ENCODE data around the gene CA6. TPM values are rescaled to one million over a fixed set of nuclear protein-coding genes. Genes with fewer than 3 reads are reported as not detected.
"Not testable (repeated sequence)": the region's sequence is repeated elsewhere in the genome, so short reads cannot be mapped to it uniquely, and the experiment has no call there.

CA6 gene
- total RNA-seq, 2 experiments from 2014 or later = 6.3 to 6.4 TPM

DNA sequence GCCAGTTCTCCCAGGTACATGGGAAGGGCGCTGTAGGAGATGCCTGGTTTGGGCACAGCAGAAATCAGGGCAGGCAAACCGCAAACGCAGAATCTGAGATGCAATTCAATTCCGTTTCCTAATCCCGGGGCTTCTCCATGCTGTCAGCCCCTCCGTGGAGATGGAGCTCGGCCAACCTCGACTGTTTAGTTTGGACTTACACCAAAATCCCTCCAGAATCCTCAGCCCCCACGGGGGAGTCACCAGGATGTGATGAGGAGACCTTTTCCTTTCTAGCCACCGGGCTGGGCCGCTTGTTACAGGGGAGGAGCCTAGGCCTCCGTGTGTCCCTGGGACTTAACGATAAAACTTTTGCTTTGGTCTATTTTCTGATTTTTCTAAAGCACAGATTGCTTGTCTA, 72.7 kb downstream of the CA6 start:
- no peaks in the 10 kb centered on the region for H3K36me3 Mint-ChIP-seq (ENCODE audit: low read depth)

GRCh38 chr1:9019896-9020295, 74.2 kb downstream of the CA6 start:
- no peak for DNase-seq

More for the DNA sequence above, 72.7 kb downstream of the CA6 start:
- DNase-seq = no peak
- no peak overlapping the region for H3K27ac Mint-ChIP-seq
- ChIA-PET POLR2A (no interaction called here), CTCF (no interaction called here)
- ATAC-seq = no peak
- H3K27me3 Mint-ChIP-seq (ENCODE audit: low read depth) = peaks cover 14% of the 10 kb centered on the region
- no peak overlapping the region for H3K4me3 Mint-ChIP-seq
- H3K4me1 Mint-ChIP-seq (ENCODE audit: low read depth) = peaks cover 9% of the 10 kb centered on the region
- no peaks in the 10 kb centered on the region for H3K9me3 Mint-ChIP-seq (ENCODE audit: insufficient read depth)

DNA sequence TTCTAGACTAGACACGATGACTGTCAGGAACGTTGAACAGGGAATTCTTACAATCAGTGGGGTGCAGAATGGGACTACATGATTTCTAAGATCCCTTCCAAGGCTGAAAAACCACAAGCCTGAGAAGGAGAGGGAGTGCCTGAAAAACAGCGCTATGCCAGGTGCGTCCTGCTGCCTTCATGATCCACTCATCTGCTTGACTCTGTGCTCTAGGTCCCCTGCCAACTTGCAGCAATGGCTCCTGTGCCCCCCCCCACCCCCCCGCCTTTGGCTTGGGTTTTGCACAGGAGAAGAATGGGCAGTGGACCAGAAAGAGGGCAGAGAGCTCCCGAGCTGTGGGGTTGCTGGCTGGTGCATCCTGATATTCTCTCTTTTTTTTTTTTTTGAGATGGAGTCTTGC, 74.6 kb downstream of the CA6 start:
- no peak for ATAC-seq
- CTCF ChIA-PET = interaction anchor here (2.0 kb wide), 1 partner anchor 15 kb away, joined by 8 read pairs; no protein-coding TSS in a partner anchor

More at GRCh38 chr1:9019896-9020295, 74.2 kb downstream of the CA6 start:
- POLR2A ChIA-PET = no interaction called here
- no peak overlapping the region for H3K4me3 Mint-ChIP-seq
- no peak overlapping the region for H3K27ac Mint-ChIP-seq
- CTCF ChIA-PET = interaction anchor here (2.0 kb wide), 1 partner anchor 15 kb away, joined by 8 read pairs; no protein-coding TSS in a partner anchor
- peaks cover 9% of the 10 kb centered on the region for H3K4me1 Mint-ChIP-seq (ENCODE audit: low read depth)
- no peaks in the 10 kb centered on the region for H3K9me3 Mint-ChIP-seq (ENCODE audit: insufficient read depth)
- H3K27me3 Mint-ChIP-seq (ENCODE audit: low read depth) = peaks cover 14% of the 10 kb centered on the region
- no peak for ATAC-seq
- no peaks in the 10 kb centered on the region for H3K36me3 Mint-ChIP-seq (ENCODE audit: low read depth)

DNA sequence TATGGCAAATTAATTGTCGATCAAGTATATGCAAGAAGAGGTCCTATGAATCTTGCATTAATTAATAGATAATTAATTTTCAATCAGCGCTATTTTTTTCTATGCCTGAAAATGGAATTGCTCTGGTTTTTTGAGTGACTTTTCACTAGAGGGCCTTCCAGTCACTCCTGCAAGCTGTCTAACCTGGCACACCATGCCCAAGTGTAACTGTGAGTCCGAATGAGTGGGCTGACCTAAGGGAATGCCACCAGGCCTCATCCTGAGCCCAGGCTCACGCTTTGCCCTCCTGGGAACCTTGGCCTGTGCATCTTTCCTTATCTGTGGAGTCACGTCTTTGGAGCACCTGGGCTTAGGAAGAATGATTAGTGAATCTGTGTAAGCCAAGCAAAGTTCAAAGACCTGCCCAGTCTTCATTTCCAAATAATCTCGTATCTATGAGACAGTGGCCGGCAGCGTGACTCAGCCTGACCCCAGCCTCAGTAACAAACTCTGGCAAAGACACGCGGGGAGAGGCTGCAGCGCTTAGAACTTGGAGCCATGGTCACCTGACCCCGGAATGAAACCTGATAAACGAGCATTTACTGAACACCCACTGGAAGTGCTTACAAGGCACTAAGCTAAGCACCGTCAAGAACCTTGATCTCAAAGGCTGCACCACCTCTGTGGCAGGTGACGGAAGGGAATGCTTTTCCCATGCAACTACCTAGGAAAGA, 76.5 kb downstream of the CA6 start:
- POLR2A ChIA-PET; DNase-seq; H3K36me3 Mint-ChIP-seq (ENCODE audit: low read depth); H3K27ac Mint-ChIP-seq; H3K9me3 Mint-ChIP-seq (ENCODE audit: insufficient read depth); CTCF ChIA-PET; H3K4me1 Mint-ChIP-seq (ENCODE audit: low read depth); H3K4me3 Mint-ChIP-seq; ATAC-seq: not testable (repeated sequence)
- peaks cover 10% of the 10 kb centered on the region for H3K27me3 Mint-ChIP-seq (ENCODE audit: low read depth)

More for the DNA sequence above, 74.6 kb downstream of the CA6 start:
- peaks cover 7% of the 10 kb centered on the region for H3K4me1 Mint-ChIP-seq (ENCODE audit: low read depth)
- no peak overlapping the region for H3K27ac Mint-ChIP-seq
- no peak for DNase-seq
- no peak overlapping the region for H3K4me3 Mint-ChIP-seq
- no peaks in the 10 kb centered on the region for H3K9me3 Mint-ChIP-seq (ENCODE audit: insufficient read depth)
- no peaks in the 10 kb centered on the region for H3K36me3 Mint-ChIP-seq (ENCODE audit: low read depth)
- POLR2A ChIA-PET = no interaction called here
- H3K27me3 Mint-ChIP-seq (ENCODE audit: low read depth) = peaks cover 14% of the 10 kb centered on the region

GRCh38 chr1:9022773-9023172, 77.1 kb downstream of the CA6 start:
- Mint-ChIP-seq H3K9me3 (ENCODE audit: insufficient read depth) (no peaks in the 10 kb centered on the region), H3K36me3 (ENCODE audit: low read depth) (no peaks in the 10 kb centered on the region), H3K4me1 (ENCODE audit: low read depth) (no peaks in the 10 kb centered on the region), H3K4me3 (no peak overlapping the region), H3K27ac (no peak overlapping the region), H3K27me3 (ENCODE audit: low read depth) (peaks cover 9% of the 10 kb centered on the region)
- ChIA-PET POLR2A (no interaction called here), CTCF (no interaction called here)
- ATAC-seq (no peak), DNase-seq (no peak)

Other genes starting within 250 kb of the CA6 start
- gene RERE, start 128.2 kb upstream of the CA6 start, total RNA-seq = 10 to 100 TPM; 37.4 to 44.7 TPM
- 1,000 to 10,000 TPM; 3,150 to 3,216 TPM for gene ENO1, start 67.2 kb upstream of the CA6 start, total RNA-seq
- under 1 TPM; 0.16 to 0.18 TPM for gene SLC2A7, start 80.6 kb downstream of the CA6 start, total RNA-seq
- gene SLC2A5, start 123.8 kb downstream of the CA6 start, total RNA-seq = not detected
- 1 to 10 TPM; 1.2 to 1.4 TPM for gene GPR157, start 183.2 kb downstream of the CA6 start, total RNA-seq